ENCODE results near the gene SFXN3. TPM values are rescaled to one million over a fixed set of nuclear protein-coding genes. Genes with fewer than 3 reads are reported as not detected.

SFXN3 gene, protein sequence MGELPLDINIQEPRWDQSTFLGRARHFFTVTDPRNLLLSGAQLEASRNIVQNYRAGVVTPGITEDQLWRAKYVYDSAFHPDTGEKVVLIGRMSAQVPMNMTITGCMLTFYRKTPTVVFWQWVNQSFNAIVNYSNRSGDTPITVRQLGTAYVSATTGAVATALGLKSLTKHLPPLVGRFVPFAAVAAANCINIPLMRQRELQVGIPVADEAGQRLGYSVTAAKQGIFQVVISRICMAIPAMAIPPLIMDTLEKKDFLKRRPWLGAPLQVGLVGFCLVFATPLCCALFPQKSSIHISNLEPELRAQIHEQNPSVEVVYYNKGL
- total RNA-seq: 100 to 1,000 TPM in 2 of 4 donors, 10 to 100 TPM in 2; 26.9 to 131 (median 101) TPM

DNA sequence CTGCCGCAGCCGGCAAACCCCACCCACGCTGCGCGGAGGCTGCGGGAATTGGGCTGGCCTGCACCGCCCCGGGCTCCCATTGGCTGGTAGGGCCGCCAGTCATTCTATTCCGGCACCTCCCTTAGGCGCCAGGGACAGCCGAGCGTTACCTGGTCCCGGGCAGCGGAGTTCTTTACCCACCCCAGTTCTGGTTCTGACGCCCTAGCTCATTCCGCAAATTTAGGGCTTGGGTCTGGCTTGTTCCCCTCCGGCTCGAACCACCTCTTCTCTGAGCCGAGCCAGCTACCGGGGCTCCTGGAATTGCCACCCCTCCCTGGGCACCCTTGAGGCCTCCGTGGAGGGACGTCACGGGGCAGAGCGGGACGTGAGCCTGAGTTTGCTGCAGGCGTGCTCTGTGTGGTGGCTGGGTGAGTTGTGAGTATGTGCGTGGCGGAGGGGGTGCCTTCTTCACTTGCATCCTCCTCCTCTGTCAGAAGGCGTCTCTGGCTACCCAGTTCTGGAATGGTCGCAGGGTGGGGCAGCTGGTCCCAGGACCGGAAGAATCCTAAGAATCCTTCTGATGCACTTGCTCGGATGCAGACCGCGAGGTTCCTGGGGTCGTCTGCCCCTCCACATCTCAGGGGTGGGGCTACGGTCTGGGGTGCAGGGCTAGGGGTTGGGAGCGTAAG, at the start of gene SFXN3, which contains the start of gene PDZD7:
TSS of gene SFXN3 (plus strand) at position 107 of the 668 bp plus-strand sequence. CDS start 3,461 bp downstream, outside the sequence.
TSS of gene PDZD7 (minus strand) at position 2 of the 668 bp plus-strand sequence. CDS start 910 bp downstream, outside the sequence.
- TF ChIP-seq, protein P1, sequence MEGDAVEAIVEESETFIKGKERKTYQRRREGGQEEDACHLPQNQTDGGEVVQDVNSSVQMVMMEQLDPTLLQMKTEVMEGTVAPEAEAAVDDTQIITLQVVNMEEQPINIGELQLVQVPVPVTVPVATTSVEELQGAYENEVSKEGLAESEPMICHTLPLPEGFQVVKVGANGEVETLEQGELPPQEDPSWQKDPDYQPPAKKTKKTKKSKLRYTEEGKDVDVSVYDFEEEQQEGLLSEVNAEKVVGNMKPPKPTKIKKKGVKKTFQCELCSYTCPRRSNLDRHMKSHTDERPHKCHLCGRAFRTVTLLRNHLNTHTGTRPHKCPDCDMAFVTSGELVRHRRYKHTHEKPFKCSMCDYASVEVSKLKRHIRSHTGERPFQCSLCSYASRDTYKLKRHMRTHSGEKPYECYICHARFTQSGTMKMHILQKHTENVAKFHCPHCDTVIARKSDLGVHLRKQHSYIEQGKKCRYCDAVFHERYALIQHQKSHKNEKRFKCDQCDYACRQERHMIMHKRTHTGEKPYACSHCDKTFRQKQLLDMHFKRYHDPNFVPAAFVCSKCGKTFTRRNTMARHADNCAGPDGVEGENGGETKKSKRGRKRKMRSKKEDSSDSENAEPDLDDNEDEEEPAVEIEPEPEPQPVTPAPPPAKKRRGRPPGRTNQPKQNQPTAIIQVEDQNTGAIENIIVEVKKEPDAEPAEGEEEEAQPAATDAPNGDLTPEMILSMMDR (IDR thresholded peaks at IDR 0.05; ENCODE audit: low read depth): no peak

DNA sequence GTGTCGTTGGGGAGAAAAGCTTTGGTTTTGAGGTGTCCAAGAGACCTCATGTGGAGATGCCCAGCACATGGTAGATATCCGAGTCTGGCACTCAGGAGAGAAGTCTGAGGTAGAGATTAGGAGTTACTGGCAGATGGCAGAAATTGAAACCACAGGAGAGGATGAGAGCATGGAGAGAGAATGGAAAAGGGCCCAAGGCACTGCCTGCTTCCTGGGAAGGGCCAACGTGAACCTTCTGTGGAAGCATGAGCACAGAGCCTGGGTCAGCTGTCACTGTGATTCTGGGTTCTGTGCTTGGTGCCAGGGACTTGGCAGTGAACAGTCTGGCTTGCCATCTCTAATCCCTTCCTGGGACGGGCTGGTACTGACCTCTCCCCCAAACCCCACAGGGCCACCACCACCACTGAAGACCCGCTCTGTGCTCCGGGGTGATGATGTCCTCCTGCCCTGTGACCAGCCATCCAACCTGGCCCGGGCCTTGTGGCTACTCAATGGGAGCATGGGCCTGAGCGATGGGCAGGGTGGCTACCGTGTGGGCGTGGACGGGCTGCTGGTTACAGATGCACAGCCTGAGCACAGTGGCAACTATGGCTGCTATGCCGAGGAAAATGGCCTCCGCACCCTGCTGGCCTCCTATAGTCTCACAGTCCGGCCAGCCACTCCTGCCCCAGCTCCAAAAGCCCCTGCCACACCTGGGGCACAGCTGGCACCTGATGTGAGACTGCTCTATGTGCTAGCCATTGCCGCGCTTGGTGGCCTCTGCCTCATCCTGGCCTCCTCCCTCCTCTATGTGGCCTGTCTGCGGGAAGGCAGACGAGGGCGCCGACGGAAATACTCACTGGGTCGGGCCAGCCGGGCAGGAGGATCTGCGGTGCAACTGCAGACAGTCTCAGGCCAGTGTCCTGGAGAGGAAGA, 47.9 kb upstream of the SFXN3 start:
- TF ChIP-seq, protein P1 (IDR thresholded peaks at IDR 0.05; ENCODE audit: low read depth): no peak

DNA sequence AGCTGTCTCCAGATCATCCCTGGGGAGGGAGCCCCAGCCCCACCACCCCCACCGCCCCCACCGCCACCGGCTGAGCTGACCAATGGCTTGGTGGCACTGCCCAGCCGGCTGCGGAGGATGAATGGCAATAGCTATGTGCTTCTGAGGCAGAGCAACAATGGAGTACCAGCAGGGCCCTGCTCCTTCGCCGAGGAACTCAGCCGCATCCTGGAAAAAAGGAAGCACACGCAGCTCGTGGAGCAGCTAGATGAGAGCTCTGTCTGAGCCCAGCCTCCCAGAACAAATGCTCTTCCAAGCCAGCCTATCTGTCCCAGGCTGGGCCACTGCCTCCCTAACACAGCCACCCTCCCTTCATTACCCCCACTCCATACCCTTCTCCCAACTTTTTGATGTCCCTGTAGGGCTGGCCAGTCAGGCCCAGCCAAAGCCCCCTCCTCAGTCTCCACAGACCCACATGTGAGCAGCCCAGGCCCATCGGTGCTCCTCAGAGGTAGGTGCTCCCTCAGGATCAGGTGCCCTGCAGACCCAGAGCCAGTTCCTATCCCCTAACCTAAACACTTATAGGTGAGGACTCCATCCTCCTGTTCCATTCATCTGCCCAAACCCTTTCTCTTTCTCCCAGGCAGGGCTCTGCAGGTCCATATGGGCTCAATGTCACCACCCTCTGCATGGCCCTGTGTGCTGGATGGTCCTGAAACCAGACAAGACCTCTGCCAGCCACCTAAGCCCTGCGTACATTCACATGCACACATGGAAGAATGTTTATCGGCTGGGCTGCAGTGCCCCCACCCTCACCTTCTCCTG, 47.0 kb upstream of the SFXN3 start:
- TF ChIP-seq, protein P1 (IDR thresholded peaks at IDR 0.05; ENCODE audit: low read depth): no peak

DNA sequence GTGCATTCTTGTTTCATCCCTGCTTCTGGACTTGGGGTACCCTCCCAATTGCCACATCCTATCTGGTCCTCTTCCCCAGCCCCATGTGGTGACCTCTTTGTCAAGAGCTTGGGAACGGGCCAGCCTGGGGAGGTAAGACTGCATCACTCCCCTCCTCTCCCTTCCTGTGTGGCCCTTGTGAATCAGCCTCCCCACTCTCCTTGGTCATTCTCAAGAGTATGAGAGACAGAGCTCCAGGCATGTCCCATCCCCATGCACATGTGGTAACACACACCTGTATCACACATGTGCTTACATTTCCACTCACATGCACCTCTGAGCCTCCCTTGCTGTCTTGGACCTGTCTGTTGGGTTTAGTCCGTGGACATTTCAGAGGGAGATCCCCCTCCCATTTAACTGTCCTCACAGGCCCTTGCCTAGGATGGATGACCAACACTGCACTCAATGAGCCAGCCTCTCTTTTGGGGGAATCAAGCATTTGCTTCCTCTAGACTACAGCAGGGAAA, 46.3 kb upstream of the SFXN3 start:
- TF ChIP-seq, protein P1 (IDR thresholded peaks at IDR 0.05; ENCODE audit: low read depth): no peak

DNA sequence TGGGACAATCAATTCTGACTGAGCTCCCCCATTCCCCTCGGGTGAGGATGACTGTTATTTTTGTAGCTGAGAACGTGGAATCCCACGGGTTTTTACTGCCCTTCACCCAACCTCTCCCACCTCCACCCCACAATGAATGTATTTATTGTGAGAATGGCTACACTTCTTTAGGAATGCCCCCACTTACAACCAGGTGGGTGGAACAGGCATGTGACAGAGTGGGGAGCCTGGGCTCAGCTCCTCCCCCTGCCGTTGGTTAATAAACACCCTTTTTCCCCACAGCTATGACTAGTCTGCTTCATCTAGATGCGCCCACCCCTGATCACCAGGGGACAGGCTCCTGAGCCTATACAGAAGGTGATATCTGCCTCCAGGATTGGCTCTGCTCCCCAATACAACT, 45.7 kb upstream of the SFXN3 start:
- TF ChIP-seq, protein P1 (IDR thresholded peaks at IDR 0.05; ENCODE audit: low read depth): no peak

DNA sequence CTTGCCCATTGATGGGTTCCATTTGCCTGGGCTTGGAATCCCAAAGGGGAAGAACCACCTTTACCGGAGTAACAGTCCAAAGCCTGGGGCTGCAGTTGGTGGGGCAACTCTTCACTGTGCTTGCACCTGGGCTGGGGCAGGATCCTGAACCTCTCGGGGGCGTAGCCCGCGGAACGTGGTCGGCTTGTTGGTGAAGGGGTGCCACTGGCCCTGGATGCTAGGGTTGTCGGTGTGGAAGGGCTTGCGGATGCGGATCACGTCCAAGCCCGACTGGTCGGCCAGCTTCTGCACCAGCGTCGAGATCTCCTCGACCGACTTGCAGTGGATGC, 44.4 kb upstream of the SFXN3 start:
- TF ChIP-seq, protein P1 (IDR thresholded peaks at IDR 0.05; ENCODE audit: low read depth): no peak

Data from subcutaneous adipose tissue (tissue), 4 donors.